Measurements from ENCODE around the gene YY1AP1. TPM values are rescaled to one million over a fixed set of nuclear protein-coding genes. Genes with fewer than 3 reads are reported as not detected.

The YY1AP1 gene
- total RNA-seq, 1 donor from 2014 or later = 116 TPM

DNA sequence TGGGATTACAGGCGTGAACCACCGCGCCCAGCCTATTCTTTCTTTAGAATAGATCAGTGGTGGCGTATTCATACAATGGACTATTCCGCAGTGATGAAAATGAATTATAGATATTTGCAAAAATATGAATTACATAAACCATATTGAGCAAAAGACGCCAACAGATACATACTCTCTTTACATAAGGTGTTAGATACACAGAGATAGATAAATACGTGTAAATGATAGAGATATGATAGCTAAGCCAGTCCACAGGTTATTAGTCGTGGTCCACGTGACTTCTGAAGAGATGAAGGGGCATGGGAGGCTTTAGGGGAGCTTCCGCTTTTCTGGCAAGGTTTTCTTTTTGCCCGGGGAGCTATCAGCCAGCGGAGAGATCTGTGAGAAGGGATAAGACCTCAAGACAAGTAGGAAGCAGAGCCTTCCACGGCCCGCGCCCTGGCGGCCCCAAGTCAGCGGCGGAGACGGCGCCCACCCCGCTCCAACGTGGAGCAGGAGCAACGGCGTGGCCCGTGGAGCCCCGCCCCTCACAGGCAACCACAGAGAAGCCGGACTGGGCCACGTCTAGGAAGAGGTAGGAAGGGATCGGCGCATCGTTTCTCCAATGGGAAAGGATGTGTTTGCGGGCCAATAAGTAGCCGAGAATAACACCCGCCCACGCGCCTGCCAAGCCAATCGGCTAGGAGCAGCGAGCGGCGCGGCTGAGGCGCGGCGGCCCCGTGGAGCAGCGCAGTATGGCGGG is 78.9 kb downstream of the YY1AP1 start, which contains the start of gene MSTO1:
Gene MSTO1, plus strand, starts transcription at position 704 of the 742 bp plus-strand sequence. Its CDS starts 31 bp downstream, at position 735.
- DNase-seq (ENCODE audit: extremely low spot score in 2 of 2) = peak in 1 of 2 donors; percentile 98
- TF ChIP-seq POLR2A (IDR thresholded peaks at IDR 0.05) (peak in 1 of 2 donors; percentile 19), POLR2AphosphoS5 (IDR thresholded peaks at IDR 0.05; ENCODE audit: insufficient read depth in 1 of 2, low read depth in 1 of 2) (peak; percentile 80 to 88)
- TF ChIP-seq, protein P1, sequence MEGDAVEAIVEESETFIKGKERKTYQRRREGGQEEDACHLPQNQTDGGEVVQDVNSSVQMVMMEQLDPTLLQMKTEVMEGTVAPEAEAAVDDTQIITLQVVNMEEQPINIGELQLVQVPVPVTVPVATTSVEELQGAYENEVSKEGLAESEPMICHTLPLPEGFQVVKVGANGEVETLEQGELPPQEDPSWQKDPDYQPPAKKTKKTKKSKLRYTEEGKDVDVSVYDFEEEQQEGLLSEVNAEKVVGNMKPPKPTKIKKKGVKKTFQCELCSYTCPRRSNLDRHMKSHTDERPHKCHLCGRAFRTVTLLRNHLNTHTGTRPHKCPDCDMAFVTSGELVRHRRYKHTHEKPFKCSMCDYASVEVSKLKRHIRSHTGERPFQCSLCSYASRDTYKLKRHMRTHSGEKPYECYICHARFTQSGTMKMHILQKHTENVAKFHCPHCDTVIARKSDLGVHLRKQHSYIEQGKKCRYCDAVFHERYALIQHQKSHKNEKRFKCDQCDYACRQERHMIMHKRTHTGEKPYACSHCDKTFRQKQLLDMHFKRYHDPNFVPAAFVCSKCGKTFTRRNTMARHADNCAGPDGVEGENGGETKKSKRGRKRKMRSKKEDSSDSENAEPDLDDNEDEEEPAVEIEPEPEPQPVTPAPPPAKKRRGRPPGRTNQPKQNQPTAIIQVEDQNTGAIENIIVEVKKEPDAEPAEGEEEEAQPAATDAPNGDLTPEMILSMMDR (IDR thresholded peaks at IDR 0.05) = no peak
- Histone ChIP-seq H3K27me3 (no peaks in the 10 kb centered on the region), H3K4me3 (peak within 1 kb of the TSS; percentile 54 to 61), H3K36me3 (peaks cover 0 to 7% of the 10 kb centered on the region in 2 donors), H3K9me3 (no peaks in the 10 kb centered on the region), H3K27ac (peak within 1 kb of the TSS; percentile 72), H3K4me1 (peaks cover 4% of the 10 kb centered on the region)
- intact Hi-C loops (cut with DNase I) = no loop called here

Other genes starting within 250 kb of the YY1AP1 start
- gene ASH1L, start 126.0 kb downstream of the YY1AP1 start, total RNA-seq = 74.9 TPM
- gene MSTO1, start 78.6 kb downstream of the YY1AP1 start, total RNA-seq = 38.1 TPM
- gene DAP3, start 317 bp upstream of the YY1AP1 start, total RNA-seq = 129 TPM
- 50.3 TPM for gene GON4L, start 168.4 kb upstream of the YY1AP1 start, total RNA-seq
- gene SYT11, start 170.8 kb upstream of the YY1AP1 start, total RNA-seq = 20.9 TPM
- gene RIT1, start 222.6 kb upstream of the YY1AP1 start, total RNA-seq = 38.3 TPM
- 47.6 TPM for gene KHDC4, start 245.6 kb upstream of the YY1AP1 start, total RNA-seq

Measured in vagina (tissue), 2 donors.